CD14-positive monocyte (primary cell): ENCODE measurements around the gene STMP1. TPM values are rescaled to one million over a fixed set of nuclear protein-coding genes. Genes with fewer than 3 reads are reported as not detected.
A peak's percentile ranks its signal among the peaks of the same experiment; 100 is the strongest.

ENCODE experiments used
- DNase-seq, 3 donors: peaks; one replicate each; pipeline ENCODE4 v3.0.0-alpha.2; 2011 to 2022
- H2AFZ ChIP-seq: 2 replicates; pipeline ENCODE4 v1.6.0; 2012; ENCODE audit warnings: mild to moderate bottlenecking, low read depth, low read length, inconsistent platforms; ENCODE audit not compliant: insufficient read depth, poor library complexity, severe bottlenecking
- H3K27ac ChIP-seq, 2 donors: 1 replicate in 1 of 2; 2 replicates in 1 of 2; pipeline ENCODE4 v1.5.1; 2012 to 2013; ENCODE audit warnings: low read length in 2 of 2, control low read depth in 1 of 2, inconsistent platforms in 1 of 2, low read depth in 1 of 2, mild to moderate bottlenecking in 1 of 2
- H3K27me3 ChIP-seq, 2 donors: one replicate each; pipeline versions ENCODE4 v1.6.0 to v1.6.1; 2011 to 2013; ENCODE audit warnings: low read length in 2 of 2; ENCODE audit not compliant: control insufficient read depth in 2 of 2, insufficient read depth in 2 of 2
- H3K36me3 ChIP-seq, 2 donors: replicated peaks in 1 of 2; 1 replicate in 1 of 2; 2 replicates in 1 of 2; pipeline versions ENCODE4 v1.5.1 to v1.6.1; 2012 to 2013; ENCODE audit warnings: low read length in 2 of 2, control low read depth in 1 of 2, inconsistent platforms in 1 of 2, mild to moderate bottlenecking in 1 of 2; ENCODE audit not compliant: insufficient read depth in 2 of 2, control insufficient read depth in 1 of 2
- H3K4me1 ChIP-seq, 2 donors: 1 replicate in 1 of 2; 2 replicates in 1 of 2; pipeline versions ENCODE4 v1.5.1 to v1.6.1; 2012 to 2013; ENCODE audit warnings: low read length in 2 of 2, control low read depth in 1 of 2, inconsistent platforms in 1 of 2, mild to moderate bottlenecking in 1 of 2, moderate library complexity in 1 of 2; ENCODE audit not compliant: insufficient read depth in 2 of 2, control insufficient read depth in 1 of 2
- H3K4me2 ChIP-seq: replicated peaks from 2 replicates; pipeline ENCODE3; 2012; ENCODE audit warnings: low read length, moderate library complexity, mild to moderate bottlenecking; ENCODE audit not compliant: poor library complexity, severe bottlenecking; ENCODE audit errors: extremely low read depth
- H3K4me3 ChIP-seq, 3 experiments: fragments of 200-600 bp in 1 of 3; sonication (generic) in 1 of 3; replicated peaks in 1 of 3; 1 replicate in 2 of 3; 2 replicates in 1 of 3; pipeline ENCODE4 v1.5.1; 2011 to 2013; ENCODE audit warnings: low read length in 3 of 3, mild to moderate bottlenecking in 3 of 3, control low read depth in 2 of 3, low read depth in 2 of 3, inconsistent platforms in 1 of 3, moderate library complexity in 1 of 3
- H3K79me2 ChIP-seq: 2 replicates; pipeline ENCODE4 v1.6.0; 2012; ENCODE audit warnings: mild to moderate bottlenecking, control low read depth, inconsistent platforms, low read length, moderate library complexity; ENCODE audit not compliant: insufficient read depth
- H3K9ac ChIP-seq: 2 replicates; pipeline ENCODE4 v1.6.0; 2017; ENCODE audit warnings: low read length, mild to moderate bottlenecking; ENCODE audit not compliant: insufficient read depth, poor library complexity, severe bottlenecking
- H3K9me3 ChIP-seq, 2 donors: replicated peaks in 1 of 2; 1 replicate in 1 of 2; 2 replicates in 1 of 2; pipeline versions ENCODE4 v1.5.1 to v1.6.1; 2012 to 2013; ENCODE audit warnings: low read length in 2 of 2, control low read depth in 1 of 2; ENCODE audit not compliant: control insufficient read depth in 1 of 2, insufficient read depth in 1 of 2
- H4K20me1 ChIP-seq: 2 replicates; pipeline ENCODE4 v1.6.0; 2012; ENCODE audit warnings: mild to moderate bottlenecking, low read length, control low read depth, moderate library complexity; ENCODE audit not compliant: insufficient read depth
- H3K27ac Mint-ChIP-seq, 7 donors: one replicate each; pipeline ENCODE4 v1.8.0; 2020; ENCODE audit warnings: mild to moderate bottlenecking in 7 of 7, mixed read lengths in 7 of 7, moderate library complexity in 6 of 7, inconsistent platforms in 2 of 7
- H3K27me3 Mint-ChIP-seq, 3 donors: one replicate each; pipeline ENCODE4 v1.8.0; 2021 to 2022; ENCODE audit warnings: low read depth in 3 of 3, mild to moderate bottlenecking in 3 of 3, mixed read lengths in 3 of 3, moderate library complexity in 3 of 3, inconsistent platforms in 1 of 3
- H3K36me3 Mint-ChIP-seq, 2 donors: one replicate each; pipeline ENCODE4 v1.8.0; 2020; ENCODE audit warnings: mixed read lengths in 2 of 2, inconsistent platforms in 1 of 2, mild to moderate bottlenecking in 1 of 2
- H3K4me1 Mint-ChIP-seq: one replicate; pipeline ENCODE4 v1.8.0; 2020; ENCODE audit warnings: mild to moderate bottlenecking, mixed read lengths
- H3K4me3 Mint-ChIP-seq, 2 donors: one replicate each; pipeline ENCODE4 v1.8.0; 2020; ENCODE audit warnings: mild to moderate bottlenecking in 2 of 2, mixed read lengths in 2 of 2, moderate library complexity in 1 of 2
- H3K9me3 Mint-ChIP-seq, 7 donors: one replicate each; pipeline ENCODE4 v1.8.0; 2020 to 2022; ENCODE audit warnings: mixed read lengths in 7 of 7, mild to moderate bottlenecking in 6 of 7, moderate library complexity in 6 of 7, inconsistent platforms in 2 of 7
- CTCF ChIP-seq: fragments of 200-600 bp; IDR thresholded peaks from one replicate; pipeline ENCODE4 v1.8.0; 2022; ENCODE audit warnings: antibody characterized with exemption, mild to moderate bottlenecking
- WGBS: methylation state at CpG from one replicate; pipeline ENCODE4 v1.1.5; 2013; ENCODE audit warnings: missing lambda C conversion rate; ENCODE audit not compliant: insufficient coverage; 5-methylcytosine and 5-hydroxymethylcytosine counted together
- intact Hi-C, 2 donors: fragments of 100-400 bp; cut with micrococcal nuclease; formaldehyde crosslinking; loops; one replicate each; pipeline versions ENCODE4 v1.15.0 to v1.15.1; 2023
- polyA plus RNA-seq, 3 donors: library from polyadenylated mRNA; depleted of rRNA in 1 of 3; unstranded in 2 of 3; stranded (reverse) in 1 of 3; fragments of 300-500 nt in 2 of 3; fragments of >200 nt in 1 of 3; fragmentation: Illumina TruSeq in 2 of 3; gene quantifications; 1 replicate in 2 of 3; 2 replicates in 1 of 3; pipeline ENCODE4 v1.2.3, GENCODE V29; 2012 to 2021

The STMP1 gene
- polyA plus RNA-seq, 3 donors, result 20.4 to 108 (median 88.8) TPM

- H3K36me3 Mint-ChIP-seq, result peaks cover 10 to 13% of the 10 kb centered on the region in 2 donors
- H3K4me3 ChIP-seq, result no peak overlapping the region
- no peak overlapping the region for H2AFZ ChIP-seq
- no peak overlapping the region for H3K27ac Mint-ChIP-seq
- WGBS, result no CpG with 5 or more reads among the region's 4 CpGs
- no peak for DNase-seq
- intact Hi-C loops, result no loop called here
- H3K4me2 ChIP-seq, result no peak overlapping the region
- H3K27me3 ChIP-seq, result no peaks in the 10 kb centered on the region
- no peaks in the 10 kb centered on the region for H4K20me1 ChIP-seq
- H3K4me1 ChIP-seq, result no peaks in the 10 kb centered on the region
- H3K4me1 Mint-ChIP-seq, result peaks cover 8% of the 10 kb centered on the region
- TF ChIP-seq CTCF, result no peak
- H3K36me3 ChIP-seq, result no peaks in the 10 kb centered on the region
- no peak overlapping the region for H3K4me3 Mint-ChIP-seq
- H3K79me2 ChIP-seq, result no peaks in the 10 kb centered on the region
- no peak overlapping the region for H3K27ac ChIP-seq
- no peaks in the 10 kb centered on the region for H3K9me3 ChIP-seq
- peaks cover 0 to 1% (median 0%) of the 10 kb centered on the region in 3 donors for H3K27me3 Mint-ChIP-seq
- no peaks in the 10 kb centered on the region for H3K9me3 Mint-ChIP-seq
- no peak overlapping the region for H3K9ac ChIP-seq
Observed at GRCh38 chr7:135693558-135693957, 31.2 kb downstream of the STMP1 start.

DNA sequence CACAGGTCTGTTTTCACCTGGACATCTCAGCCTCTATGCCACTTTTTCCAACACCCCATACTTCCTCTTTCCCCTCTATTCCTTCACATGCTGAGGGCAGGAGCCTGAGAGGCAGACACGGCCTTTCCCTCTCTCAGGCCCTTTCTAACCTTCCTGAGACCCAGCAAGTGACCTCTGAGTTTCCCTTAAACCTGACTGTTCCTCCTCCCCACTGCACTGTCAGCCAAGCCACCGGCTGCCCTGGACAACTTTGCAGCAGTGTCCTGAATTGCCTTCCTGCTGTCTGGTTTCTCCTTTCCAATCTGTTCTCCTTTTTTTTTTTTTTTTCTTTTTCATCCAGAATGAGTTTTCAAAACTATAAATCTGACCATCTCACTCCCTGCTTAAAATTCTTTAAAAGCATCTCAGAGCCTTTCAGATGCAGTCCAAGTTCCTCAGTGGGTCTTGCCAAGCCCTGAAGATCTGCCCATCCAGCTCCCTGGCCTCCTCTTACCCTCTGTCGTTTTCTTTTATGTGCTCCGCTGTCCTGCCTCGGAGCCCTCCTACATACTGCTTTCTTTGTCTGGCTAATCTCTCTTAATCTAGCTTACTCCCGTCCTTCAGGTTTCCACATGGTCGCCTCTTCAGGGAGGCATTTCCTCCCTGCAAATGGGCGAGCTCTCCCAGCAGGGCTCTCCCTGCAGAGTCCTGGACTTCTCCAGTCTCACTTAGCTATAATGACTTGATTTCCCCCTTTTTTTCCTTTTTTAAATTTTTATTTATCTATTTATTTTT is 35.1 kb downstream of the STMP1 start:
- Histone ChIP-seq H3K27ac (no peak overlapping the region), H3K4me2 (no peak overlapping the region), H3K9me3 (no peaks in the 10 kb centered on the region), H3K4me1 (no peaks in the 10 kb centered on the region), H3K9ac (no peak overlapping the region), H3K36me3 (no peaks in the 10 kb centered on the region), H3K79me2 (no peaks in the 10 kb centered on the region), H3K4me3 (no peak overlapping the region), H4K20me1 (no peaks in the 10 kb centered on the region), H3K27me3 (no peaks in the 10 kb centered on the region), H2AFZ (no peak overlapping the region)
- H3K9me3 Mint-ChIP-seq, result no peaks in the 10 kb centered on the region
- peak overlapping the region in 1 of 7 donors; percentile 47 for H3K27ac Mint-ChIP-seq
- H3K27me3 Mint-ChIP-seq, result peaks cover 0 to 3% (median 0%) of the 10 kb centered on the region in 3 donors
- DNase-seq, result no peak
- no peaks in the 10 kb centered on the region for H3K4me1 Mint-ChIP-seq
- 83% methylated on average over 6 of the region's 8 CpGs for WGBS
- intact Hi-C loops, result no loop called here
- H3K4me3 Mint-ChIP-seq, result no peak overlapping the region
- no peak for TF ChIP-seq CTCF
- H3K36me3 Mint-ChIP-seq, result peaks cover 3 to 10% of the 10 kb centered on the region in 2 donors
